ENCODE results near the gene ADAMTS18.

DNA sequence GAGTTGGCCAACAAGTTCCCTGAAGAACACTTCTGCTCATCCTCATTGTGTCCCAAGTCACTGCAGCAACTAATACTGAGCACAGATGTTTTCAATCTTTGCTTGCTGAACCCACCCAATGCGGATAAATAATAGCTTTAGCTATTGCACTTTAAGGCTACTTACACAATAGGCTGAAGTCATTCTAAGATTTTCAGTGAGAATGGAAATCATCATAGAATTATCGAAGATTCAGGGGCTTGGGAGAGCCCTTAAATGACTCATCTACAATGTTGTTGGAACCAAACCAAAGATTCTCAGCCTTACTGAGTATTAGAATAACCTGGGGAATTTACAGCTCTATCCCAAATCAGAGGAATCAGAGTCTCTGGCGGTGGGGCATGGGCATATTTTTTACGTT is 184.4 kb downstream of the ADAMTS18 start:
- TF ChIP-seq TAF1 (IDR thresholded peaks at IDR 0.05; ENCODE audit: borderline replicate concordance, insufficient read depth, low read length) (no peak), SIN3A (IDR thresholded peaks at IDR 0.05; ENCODE audit: borderline replicate concordance, insufficient read depth, low read length) (no peak), POLR2AphosphoS5 (IDR thresholded peaks at IDR 0.05; ENCODE audit: low read depth, low read length) (no peak)
- TF ChIP-seq, protein P1, sequence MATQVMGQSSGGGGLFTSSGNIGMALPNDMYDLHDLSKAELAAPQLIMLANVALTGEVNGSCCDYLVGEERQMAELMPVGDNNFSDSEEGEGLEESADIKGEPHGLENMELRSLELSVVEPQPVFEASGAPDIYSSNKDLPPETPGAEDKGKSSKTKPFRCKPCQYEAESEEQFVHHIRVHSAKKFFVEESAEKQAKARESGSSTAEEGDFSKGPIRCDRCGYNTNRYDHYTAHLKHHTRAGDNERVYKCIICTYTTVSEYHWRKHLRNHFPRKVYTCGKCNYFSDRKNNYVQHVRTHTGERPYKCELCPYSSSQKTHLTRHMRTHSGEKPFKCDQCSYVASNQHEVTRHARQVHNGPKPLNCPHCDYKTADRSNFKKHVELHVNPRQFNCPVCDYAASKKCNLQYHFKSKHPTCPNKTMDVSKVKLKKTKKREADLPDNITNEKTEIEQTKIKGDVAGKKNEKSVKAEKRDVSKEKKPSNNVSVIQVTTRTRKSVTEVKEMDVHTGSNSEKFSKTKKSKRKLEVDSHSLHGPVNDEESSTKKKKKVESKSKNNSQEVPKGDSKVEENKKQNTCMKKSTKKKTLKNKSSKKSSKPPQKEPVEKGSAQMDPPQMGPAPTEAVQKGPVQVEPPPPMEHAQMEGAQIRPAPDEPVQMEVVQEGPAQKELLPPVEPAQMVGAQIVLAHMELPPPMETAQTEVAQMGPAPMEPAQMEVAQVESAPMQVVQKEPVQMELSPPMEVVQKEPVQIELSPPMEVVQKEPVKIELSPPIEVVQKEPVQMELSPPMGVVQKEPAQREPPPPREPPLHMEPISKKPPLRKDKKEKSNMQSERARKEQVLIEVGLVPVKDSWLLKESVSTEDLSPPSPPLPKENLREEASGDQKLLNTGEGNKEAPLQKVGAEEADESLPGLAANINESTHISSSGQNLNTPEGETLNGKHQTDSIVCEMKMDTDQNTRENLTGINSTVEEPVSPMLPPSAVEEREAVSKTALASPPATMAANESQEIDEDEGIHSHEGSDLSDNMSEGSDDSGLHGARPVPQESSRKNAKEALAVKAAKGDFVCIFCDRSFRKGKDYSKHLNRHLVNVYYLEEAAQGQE (IDR thresholded peaks at IDR 0.05; ENCODE audit: insufficient read depth in 1 of 2, low read depth in 2 of 2, low read length in 2 of 2) = no peak
